Prostate gland (tissue), 2 donors: Measurements from ENCODE around the gene TMC5. TPM values are rescaled to one million over a fixed set of nuclear protein-coding genes. Genes with fewer than 3 reads are reported as not detected.

Experiments used
- DNase-seq: peaks from one replicate; pipeline ENCODE4 v3.0.0-alpha.2; 2019; ENCODE audit warnings: low spot score
- H3K27ac ChIP-seq, 2 donors: fragments of 200-600 bp; sonication (generic); 2 replicates each; pipeline ENCODE4 v1.5.1; 2017 to 2019
- H3K27me3 ChIP-seq: fragments of 200-600 bp; sonication (generic); replicated peaks from 2 replicates; pipeline ENCODE4 v1.5.1; 2019; ENCODE audit not compliant: insufficient read depth
- H3K36me3 ChIP-seq, 2 donors: fragments of 200-600 bp; sonication (generic); 1 replicate in 1 of 2; 2 replicates in 1 of 2; pipeline versions ENCODE4 v1.5.1 to v1.8.1; 2017 to 2019
- H3K4me1 ChIP-seq: fragments of 200-600 bp; sonication (generic); replicated peaks from 2 replicates; pipeline ENCODE4 v1.5.1; 2019
- H3K4me3 ChIP-seq, 2 donors: fragments of 200-600 bp; sonication (generic); 2 replicates each; pipeline ENCODE4 v1.5.1; 2017 to 2019
- H3K9me3 ChIP-seq: fragments of 200-600 bp; sonication (generic); 2 replicates; pipeline ENCODE4 v1.5.1; 2017
- POLR2A ChIP-seq: fragments of 450-650 bp; IDR thresholded peaks from one replicate; pipeline ENCODE4 v1.6.1; 2016; ENCODE audit warnings: antibody characterized with exemption, mild to moderate bottlenecking
- POLR2AphosphoS5 ChIP-seq: sonication (generic); formaldehyde crosslinking; IDR thresholded peaks from one replicate; pipeline ENCODE4 v1.6.1; 2017; ENCODE audit warnings: antibody characterized with exemption
- WGBS: methylation state at CpG from one replicate; pipeline ENCODE4 v1.1.5; 2018; 5-methylcytosine and 5-hydroxymethylcytosine counted together
- intact Hi-C: fragments of 100-400 bp; cut with DNase I; formaldehyde crosslinking; loops from one replicate; pipeline ENCODE4 v1.14.2; 2022
- total RNA-seq, 2 donors: library from RNA; depleted of rRNA; stranded (reverse); fragments of >200 nt; gene quantifications; one replicate each; pipeline ENCODE4 v1.1.0, GENCODE V29; 2016
- TF ChIP-seq, protein P1 (sequence below), 4 experiments: fragments of 200-600 bp in 2 of 4; fragments of 450-650 bp in 2 of 4; sonication (generic) in 2 of 4; IDR thresholded peaks; 1 replicate in 3 of 4; 2 replicates in 1 of 4; pipeline ENCODE4 v1.5.1; 2016 to 2019; ENCODE audit warnings: antibody characterized with exemption in 4 of 4, mild to moderate bottlenecking in 2 of 4, moderate library complexity in 2 of 4

TMC5 gene
- total RNA-seq, 2 donors from 2014 or later = 24.5 to 54.8 TPM

DNA sequence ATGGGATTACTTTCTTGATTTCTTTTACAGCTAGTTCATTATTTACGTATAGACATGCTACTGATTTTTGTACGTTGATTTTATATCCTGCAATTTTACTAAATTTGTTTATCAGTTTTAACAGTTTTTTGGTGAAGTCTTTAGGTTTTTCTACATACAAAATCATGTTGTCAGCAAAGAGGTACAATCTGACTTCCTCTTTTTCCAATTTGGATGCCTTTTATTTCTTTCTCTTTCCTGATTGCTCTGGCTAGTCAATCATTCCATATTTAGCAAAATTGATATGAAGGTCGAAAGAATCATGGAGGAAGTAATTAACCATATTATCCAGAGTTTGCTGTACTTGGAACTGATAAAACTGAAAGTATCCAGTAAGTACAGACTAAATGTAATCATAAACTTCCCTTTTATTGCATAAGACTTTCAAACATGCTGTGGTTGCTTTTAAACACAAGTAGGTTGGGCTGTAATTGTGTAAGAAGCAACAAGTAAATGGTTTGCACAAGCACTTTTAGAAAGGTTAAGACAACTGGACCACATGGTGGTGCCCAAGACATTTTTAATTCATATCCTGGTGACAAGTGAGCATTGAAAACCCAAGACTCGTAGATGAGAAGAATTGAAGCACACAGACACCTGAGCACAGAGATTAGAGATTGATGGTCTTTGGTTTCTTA lies 95.8 kb downstream of the TMC5 start:
- Histone ChIP-seq H3K4me1 (peaks cover 4% of the 10 kb centered on the region), H3K27me3 (no peaks in the 10 kb centered on the region), H3K9me3 (no peaks in the 10 kb centered on the region), H3K36me3 (no peaks in the 10 kb centered on the region), H3K27ac (no peak overlapping the region), H3K4me3 (no peak overlapping the region)
- no peak for DNase-seq
- TF ChIP-seq POLR2AphosphoS5 (no peak), POLR2A (no peak)
- TF ChIP-seq, protein P1, sequence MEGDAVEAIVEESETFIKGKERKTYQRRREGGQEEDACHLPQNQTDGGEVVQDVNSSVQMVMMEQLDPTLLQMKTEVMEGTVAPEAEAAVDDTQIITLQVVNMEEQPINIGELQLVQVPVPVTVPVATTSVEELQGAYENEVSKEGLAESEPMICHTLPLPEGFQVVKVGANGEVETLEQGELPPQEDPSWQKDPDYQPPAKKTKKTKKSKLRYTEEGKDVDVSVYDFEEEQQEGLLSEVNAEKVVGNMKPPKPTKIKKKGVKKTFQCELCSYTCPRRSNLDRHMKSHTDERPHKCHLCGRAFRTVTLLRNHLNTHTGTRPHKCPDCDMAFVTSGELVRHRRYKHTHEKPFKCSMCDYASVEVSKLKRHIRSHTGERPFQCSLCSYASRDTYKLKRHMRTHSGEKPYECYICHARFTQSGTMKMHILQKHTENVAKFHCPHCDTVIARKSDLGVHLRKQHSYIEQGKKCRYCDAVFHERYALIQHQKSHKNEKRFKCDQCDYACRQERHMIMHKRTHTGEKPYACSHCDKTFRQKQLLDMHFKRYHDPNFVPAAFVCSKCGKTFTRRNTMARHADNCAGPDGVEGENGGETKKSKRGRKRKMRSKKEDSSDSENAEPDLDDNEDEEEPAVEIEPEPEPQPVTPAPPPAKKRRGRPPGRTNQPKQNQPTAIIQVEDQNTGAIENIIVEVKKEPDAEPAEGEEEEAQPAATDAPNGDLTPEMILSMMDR (IDR thresholded peaks at IDR 0.05) = no peak
- intact Hi-C loops = no loop called here
- WGBS = 79% methylated on average over 4 of the region's 4 CpGs

DNA sequence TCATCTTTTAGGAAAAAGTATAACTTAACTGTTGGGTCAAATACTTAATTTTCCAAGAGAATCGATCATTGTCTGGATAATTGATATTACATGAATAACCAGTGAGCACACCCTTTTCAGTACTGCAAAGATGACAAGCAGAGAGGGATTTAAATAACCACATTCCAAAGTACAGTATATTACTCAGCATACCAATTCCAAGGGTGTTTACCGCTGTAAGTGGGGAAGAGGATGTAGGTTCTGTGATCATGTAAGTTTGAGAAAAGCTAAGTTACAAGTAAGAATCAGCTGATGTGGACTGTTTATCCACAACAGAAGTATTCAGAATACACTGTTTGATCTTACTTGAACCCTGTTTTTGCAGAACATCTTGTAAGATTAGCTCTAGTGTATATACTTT lies 98.1 kb downstream of the TMC5 start:
- intact Hi-C loops = no loop called here
- H3K36me3 ChIP-seq = no peaks in the 10 kb centered on the region
- no peak for DNase-seq
- 97% methylated on average over 2 of the region's 2 CpGs for WGBS
- no peaks in the 10 kb centered on the region for H3K27me3 ChIP-seq
- H3K27ac ChIP-seq = no peak overlapping the region
- no peak overlapping the region for H3K4me3 ChIP-seq
- no peak for TF ChIP-seq POLR2A
- TF ChIP-seq, protein P1 (IDR thresholded peaks at IDR 0.05) = no peak
- TF ChIP-seq POLR2AphosphoS5 = no peak
- H3K4me1 ChIP-seq = peaks cover 4% of the 10 kb centered on the region
- no peaks in the 10 kb centered on the region for H3K9me3 ChIP-seq

DNA sequence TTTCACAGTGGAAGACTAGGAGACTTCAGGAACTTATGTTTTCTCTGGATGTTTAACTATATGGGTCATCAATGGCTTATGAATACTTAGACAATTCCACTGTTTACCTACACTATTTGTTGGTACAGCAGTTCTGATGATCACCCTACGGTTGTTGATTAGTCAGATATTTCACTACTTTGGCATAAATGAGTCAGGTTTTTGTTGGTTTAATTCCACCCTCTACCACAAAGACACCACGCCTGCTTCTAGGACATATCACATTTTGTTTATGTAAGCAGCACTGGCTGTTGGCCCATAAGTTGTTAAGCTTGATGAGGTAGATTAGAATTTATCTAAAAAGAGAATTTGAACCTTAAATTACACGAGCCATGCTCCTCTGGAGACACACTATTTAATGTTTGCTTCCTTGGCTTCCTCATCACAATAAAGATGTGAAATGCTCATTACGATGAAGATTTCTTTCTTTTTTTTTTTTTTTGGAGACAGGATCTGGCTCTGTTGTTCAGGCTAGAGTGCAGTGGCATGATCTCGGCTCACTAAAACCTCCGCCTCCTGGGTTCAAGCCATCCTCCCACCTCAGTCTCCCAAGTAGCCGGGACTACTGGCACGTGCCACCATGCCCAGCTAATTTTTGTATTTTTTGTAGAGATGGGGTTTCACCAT lies 99.9 kb downstream of the TMC5 start:
- WGBS = 69% methylated on average over 8 of the region's 8 CpGs
- no peak for TF ChIP-seq POLR2AphosphoS5
- no peak for TF ChIP-seq POLR2A
- TF ChIP-seq, protein P1 (IDR thresholded peaks at IDR 0.05) = no peak
- H3K4me1 ChIP-seq = peaks cover 4% of the 10 kb centered on the region

DNA sequence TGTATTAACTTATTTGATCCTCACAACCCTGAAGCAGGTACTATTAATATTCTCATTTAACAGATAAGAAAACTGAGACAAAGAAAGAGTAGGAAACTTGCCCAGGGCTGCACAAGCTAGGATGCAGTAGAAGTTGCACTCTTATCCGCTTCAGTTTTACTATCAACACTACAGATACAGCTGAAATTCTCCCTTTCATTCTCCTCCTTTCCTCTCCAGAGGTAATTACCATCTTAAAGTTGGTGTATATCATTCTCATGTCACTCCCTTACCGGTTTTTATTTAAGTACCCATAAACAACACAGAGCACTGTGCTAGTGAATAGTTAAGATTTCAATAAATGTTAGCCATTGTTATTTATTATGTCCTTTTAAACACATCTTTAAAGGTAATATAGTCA lies 100.7 kb downstream of the TMC5 start:
- no peaks in the 10 kb centered on the region for H3K9me3 ChIP-seq
- WGBS = 56% methylated on average over 2 of the region's 2 CpGs
- no peaks in the 10 kb centered on the region for H3K36me3 ChIP-seq
- intact Hi-C loops = no loop called here
- peaks cover 4% of the 10 kb centered on the region for H3K4me1 ChIP-seq
- DNase-seq = no peak
- H3K27ac ChIP-seq = no peak overlapping the region
- no peak overlapping the region for H3K4me3 ChIP-seq
- TF ChIP-seq, protein P1 (IDR thresholded peaks at IDR 0.05) = no peak
- TF ChIP-seq POLR2A (no peak), POLR2AphosphoS5 (no peak)
- no peaks in the 10 kb centered on the region for H3K27me3 ChIP-seq

More for the DNA sequence above, 99.9 kb downstream of the TMC5 start:
- DNase-seq = no peak
- no peak overlapping the region for H3K27ac ChIP-seq
- H3K9me3 ChIP-seq = no peaks in the 10 kb centered on the region
- intact Hi-C loops = no loop called here
- no peaks in the 10 kb centered on the region for H3K36me3 ChIP-seq
- H3K27me3 ChIP-seq = no peaks in the 10 kb centered on the region
- no peak overlapping the region for H3K4me3 ChIP-seq

- Histone ChIP-seq H3K27ac (peak overlapping the region; percentile 86 to 90), H3K9me3 (no peaks in the 10 kb centered on the region), H3K4me1 (peaks cover 9% of the 10 kb centered on the region), H3K4me3 (peak overlapping the region; percentile 71 to 82), H3K36me3 (no peaks in the 10 kb centered on the region), H3K27me3 (no peaks in the 10 kb centered on the region)
- intact Hi-C loops = loop anchor here (5.0 kb wide), 1 partner anchor 454 kb away; the partner anchor contains the start of gene COQ7
- WGBS = 3% methylated on average over 8 of the region's 8 CpGs
- DNase-seq = no peak
- TF ChIP-seq POLR2A (no peak), POLR2AphosphoS5 (no peak)
- TF ChIP-seq, protein P1 (IDR thresholded peaks at IDR 0.05) = no peak
Observed at GRCh38 chr16:19520861-19521331, 103.2 kb downstream of the TMC5 start.
